Measurements from ENCODE around the gene MRPL9.
A peak's percentile ranks its signal among the peaks of the same experiment; 100 is the strongest.

Gene MRPL9

GRCh38 chr1:151733126-151733525 is 30.2 kb downstream of the MRPL9 start:
- DNase-seq (ENCODE audit: low read depth in 2 of 2) = no peak

GRCh38 chr1:151729966-151730291 is 33.4 kb downstream of the MRPL9 start:
- DNase-seq (ENCODE audit: low read depth in 2 of 2) = no peak

- no peak for DNase-seq (ENCODE audit: low read depth in 2 of 2)
Observed at GRCh38 chr1:151729157-151729965, 33.9 kb downstream of the MRPL9 start.

- DNase-seq (ENCODE audit: low read depth in 2 of 2) = no peak
Observed at GRCh38 chr1:151728151-151729054, 34.9 kb downstream of the MRPL9 start.

- DNase-seq (ENCODE audit: low read depth in 2 of 2) = no peak
Observed at GRCh38 chr1:151723726-151724370, 39.4 kb downstream of the MRPL9 start.

- no peak for DNase-seq (ENCODE audit: low read depth in 2 of 2)
Observed at GRCh38 chr1:151721788-151722510, 41.3 kb downstream of the MRPL9 start.

- DNase-seq (ENCODE audit: low read depth in 2 of 2) = peak; percentile 8 to 11
Observed at GRCh38 chr1:151720974-151721787, 42.1 kb downstream of the MRPL9 start, which contains the start of gene RIIAD1. TSS of gene RIIAD1 (plus strand) at chr1:151721522. CDS start at chr1:151721537, 15 bp downstream.

GRCh38 chr1:151720554-151720953 is 42.7 kb downstream of the MRPL9 start:
- no peak for DNase-seq (ENCODE audit: low read depth in 2 of 2)

GRCh38 chr1:151720125-151720524 is 43.2 kb downstream of the MRPL9 start:
- DNase-seq (ENCODE audit: low read depth in 2 of 2) = no peak

- no peak for DNase-seq (ENCODE audit: low read depth in 2 of 2)
Observed at GRCh38 chr1:151718666-151719065, 44.6 kb downstream of the MRPL9 start.

GRCh38 chr1:151718011-151718431 is 45.3 kb downstream of the MRPL9 start:
- DNase-seq (ENCODE audit: low read depth in 2 of 2) = no peak

- DNase-seq (ENCODE audit: low read depth in 2 of 2) = no peak
Observed at GRCh38 chr1:151716771-151717631, 46.3 kb downstream of the MRPL9 start, which contains the start of gene CELF3. TSS of gene CELF3 (minus strand) at chr1:151716803. CDS start at chr1:151716020, 783 bp downstream.

GRCh38 chr1:151716405-151716762 is 46.9 kb downstream of the MRPL9 start:
- DNase-seq (ENCODE audit: low read depth in 2 of 2) = no peak

- no peak for DNase-seq (ENCODE audit: low read depth in 2 of 2)
Observed at GRCh38 chr1:151715726-151716404, 47.4 kb downstream of the MRPL9 start.

GRCh38 chr1:151714820-151715725 is 48.2 kb downstream of the MRPL9 start:
- DNase-seq (ENCODE audit: low read depth in 2 of 2) = no peak

GRCh38 chr1:151713874-151714273 is 49.4 kb downstream of the MRPL9 start:
- DNase-seq (ENCODE audit: low read depth in 2 of 2) = no peak

- no peak for DNase-seq (ENCODE audit: low read depth in 2 of 2)
Observed at GRCh38 chr1:151713044-151713443, 50.3 kb downstream of the MRPL9 start.

GRCh38 chr1:151711951-151712350 is 51.3 kb downstream of the MRPL9 start:
- no peak for DNase-seq (ENCODE audit: low read depth in 2 of 2)
